SKM-1 treated with dmso at 0.1 percent for 144 hours (cell line): ENCODE measurements around the gene ATXN10.

Experiments
- DNase-seq: peaks from one replicate; lab custom pipeline; 2025; ENCODE audit not compliant: unreplicated experiment; lab: John Stamatoyannopoulos, UW

Gene ATXN10

DNA sequence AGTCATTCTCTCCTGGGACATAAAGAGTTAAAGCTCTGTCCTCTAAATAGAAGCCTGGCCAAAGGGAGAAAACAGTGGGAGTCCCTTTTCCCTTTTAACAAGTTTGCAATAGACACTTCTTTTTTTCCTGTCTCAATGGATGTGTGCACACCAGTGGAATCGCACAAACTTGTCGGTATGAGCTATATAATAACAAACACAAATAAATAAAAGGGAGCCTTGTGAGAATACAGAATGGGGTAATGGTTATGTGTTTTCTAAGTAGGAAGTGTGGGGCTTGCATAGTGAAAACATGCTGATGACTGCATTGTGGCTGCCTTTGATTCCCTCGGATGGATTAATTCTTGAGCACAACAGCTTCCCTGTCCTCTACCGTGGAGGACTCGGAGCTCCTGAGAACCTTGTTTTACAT lies 173.4 kb downstream of the ATXN10 start:
- DNase-seq, result no peak

DNA sequence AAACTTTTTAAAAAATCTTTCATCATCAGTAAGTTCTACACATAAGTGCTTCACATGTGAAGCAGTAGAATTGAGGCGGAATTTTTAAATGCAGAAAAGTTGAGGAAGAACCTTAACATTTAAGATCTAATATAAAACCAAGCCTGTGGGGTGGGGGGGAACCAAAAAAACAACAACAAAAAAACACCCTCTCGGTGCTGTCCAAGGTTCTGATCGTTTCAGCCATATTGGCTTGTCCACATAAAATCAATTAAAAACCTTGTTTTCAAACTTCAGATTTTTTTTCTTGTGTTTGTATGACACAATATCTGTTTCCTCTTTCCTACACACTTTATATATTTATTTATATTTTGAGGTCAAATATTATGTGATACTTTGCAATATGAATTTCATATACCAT lies 175.3 kb downstream of the ATXN10 start:
- DNase-seq, result no peak

DNA sequence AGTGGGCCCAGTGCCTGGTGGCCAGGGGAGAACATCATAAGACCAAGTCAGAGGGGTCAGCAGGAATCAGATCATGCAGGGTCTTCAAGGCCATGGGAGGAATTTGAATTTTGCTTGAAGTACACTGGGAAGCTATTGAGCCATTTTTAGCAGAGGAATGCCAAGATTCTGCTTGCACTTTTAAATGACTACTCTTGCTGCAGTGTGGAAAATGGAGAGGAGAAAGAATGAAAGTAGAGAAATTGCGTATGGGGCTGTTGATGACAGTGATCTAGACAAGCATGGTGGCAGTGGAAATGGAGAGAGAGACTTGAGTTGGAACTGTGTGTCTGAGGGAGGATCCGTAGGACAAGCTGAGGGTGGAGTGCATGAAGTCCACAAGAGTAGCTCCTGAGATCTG lies 177.3 kb downstream of the ATXN10 start:
- DNase-seq, result no peak

DNA sequence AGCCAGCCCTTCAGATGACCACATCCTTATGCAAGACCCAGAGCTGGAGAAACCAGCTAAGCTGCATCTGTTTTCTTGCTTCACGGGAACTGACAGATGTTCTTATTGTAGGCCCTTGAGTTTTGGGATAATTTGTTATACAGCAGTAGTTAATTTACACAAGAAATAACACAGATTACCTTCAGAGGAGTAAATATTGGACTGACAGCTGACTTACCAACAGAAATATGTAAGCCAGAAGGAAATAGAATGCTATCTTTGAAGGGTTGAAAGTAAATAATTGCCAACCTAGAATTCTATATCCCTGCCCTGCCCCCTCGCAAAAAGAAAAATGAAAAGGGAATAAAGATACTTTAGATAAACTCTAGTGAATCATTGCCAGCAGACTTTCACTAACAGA lies 181.2 kb downstream of the ATXN10 start:
- no peak for DNase-seq

DNA sequence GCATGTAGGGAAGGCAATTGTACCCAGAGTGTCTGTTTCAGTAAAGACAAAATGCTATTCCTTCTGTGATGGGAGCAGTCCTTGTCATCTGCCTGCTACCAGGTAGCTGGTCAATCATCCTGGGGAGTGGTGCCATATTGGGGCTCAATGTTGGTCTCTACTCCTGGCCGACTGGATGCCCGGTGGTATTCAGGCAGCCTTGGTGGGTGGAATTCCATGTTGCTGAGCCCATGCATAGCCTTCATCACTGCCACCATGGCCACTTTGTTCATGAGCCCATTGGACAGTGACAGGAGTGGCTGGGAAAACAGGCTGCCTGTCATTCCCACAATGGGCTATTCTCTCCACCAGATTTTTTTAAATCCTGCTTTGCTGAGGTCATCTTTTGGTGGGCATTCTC lies 184.3 kb downstream of the ATXN10 start:
- DNase-seq, result no peak

DNA sequence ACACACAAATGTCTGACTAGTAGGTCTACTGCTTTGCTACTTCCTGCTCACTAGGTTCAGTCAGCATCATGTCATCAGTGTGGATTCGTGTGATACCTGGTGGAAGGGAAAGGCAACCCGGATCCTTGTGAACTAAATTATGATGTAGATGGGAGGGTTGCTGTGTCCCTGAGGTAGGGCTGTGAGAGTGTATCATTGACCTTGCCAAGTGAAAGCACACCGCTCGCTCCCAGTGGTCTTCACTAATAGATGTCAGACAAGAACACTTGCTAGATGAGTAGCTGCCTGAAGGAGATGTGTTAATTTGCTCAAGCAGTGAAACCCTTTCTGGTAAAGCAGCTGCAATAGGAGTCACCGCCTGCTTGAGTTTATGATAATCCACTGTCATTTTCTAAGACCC lies 185.9 kb downstream of the ATXN10 start:
- DNase-seq, result no peak

DNA sequence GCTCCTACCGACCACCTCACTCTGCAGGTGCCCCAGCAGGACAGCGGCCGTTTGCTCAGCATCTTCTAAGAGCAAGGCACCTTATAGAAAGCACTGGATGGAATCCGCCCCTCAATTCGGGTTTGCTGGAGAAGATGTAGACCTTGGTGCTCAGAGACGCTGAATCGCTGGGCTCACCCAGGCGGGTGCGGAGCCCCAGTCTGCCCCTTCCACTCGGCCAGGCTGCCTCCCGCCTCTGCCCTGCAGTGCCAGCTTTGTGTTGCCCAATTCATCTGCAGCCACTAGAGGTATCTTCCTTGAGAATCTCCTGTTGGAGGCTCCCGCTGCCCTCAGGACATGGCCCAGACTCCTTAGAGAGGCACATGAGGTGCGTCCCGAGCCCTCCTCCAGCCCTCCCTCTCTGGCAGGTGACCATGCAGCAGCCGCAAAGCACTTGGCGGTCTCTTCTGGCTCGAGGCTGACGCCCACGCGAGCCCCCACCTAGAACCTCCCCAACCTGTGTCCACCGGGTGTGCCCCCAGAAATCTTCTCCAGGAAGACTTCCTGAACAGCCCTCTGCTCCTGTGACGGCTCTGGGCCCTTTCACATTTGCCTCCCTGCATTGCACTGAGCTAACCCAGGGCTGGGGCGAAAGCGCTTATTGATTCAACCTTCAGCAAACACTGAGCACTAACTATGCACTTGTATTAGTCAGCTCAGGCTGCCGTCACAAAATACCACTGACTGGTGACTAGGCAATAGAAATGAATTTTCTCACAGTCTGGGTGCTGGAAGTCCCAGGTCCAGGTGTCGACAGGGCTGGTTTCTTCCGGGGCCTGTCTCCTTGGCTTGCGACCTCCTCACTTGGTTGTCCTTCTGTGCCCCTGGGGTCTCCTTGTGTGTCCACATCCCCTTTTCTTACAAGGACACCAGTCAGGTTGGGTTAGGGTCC lies 187.9 kb downstream of the ATXN10 start:
- DNase-seq, result no peak

DNA sequence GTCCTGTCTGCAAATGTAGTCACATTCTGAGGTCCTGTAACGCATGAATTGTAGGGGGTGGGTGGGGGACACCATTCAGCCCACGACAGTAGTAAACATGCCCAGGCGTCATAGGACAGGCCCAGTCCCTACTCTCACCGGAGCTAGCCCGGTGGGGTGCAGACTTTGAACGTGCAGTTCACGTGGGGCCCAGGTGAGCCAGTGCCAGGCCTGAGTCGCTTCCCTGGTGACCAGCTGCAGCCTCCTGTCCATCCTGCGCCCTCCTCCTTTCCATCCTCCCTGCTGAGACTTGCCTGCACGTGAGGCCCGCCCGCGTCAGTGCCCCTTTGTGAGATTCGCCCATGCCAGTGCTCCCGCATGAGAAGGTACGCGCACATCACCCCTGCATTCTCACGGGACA lies 188.6 kb downstream of the ATXN10 start:
- DNase-seq, result no peak

DNA sequence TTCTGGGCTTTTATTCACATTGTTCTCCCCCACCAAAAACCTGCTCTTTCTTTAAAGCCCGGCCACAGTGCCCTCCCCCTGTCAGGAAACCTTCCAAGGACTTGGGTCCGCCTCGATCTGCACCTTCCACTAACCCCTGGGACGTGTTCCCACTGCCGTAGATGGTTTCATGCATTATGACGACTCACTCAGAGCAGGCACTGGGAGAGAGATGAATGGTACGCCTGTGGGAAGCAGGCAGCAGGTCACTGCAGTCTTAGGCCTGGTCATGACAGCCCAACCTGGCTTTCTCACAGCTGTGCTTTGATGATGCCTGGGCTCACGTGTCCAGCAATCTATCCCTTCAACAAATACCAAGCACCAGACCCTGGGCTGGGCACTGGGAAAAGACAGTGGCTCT lies 189.6 kb downstream of the ATXN10 start:
- DNase-seq, result no peak

DNA sequence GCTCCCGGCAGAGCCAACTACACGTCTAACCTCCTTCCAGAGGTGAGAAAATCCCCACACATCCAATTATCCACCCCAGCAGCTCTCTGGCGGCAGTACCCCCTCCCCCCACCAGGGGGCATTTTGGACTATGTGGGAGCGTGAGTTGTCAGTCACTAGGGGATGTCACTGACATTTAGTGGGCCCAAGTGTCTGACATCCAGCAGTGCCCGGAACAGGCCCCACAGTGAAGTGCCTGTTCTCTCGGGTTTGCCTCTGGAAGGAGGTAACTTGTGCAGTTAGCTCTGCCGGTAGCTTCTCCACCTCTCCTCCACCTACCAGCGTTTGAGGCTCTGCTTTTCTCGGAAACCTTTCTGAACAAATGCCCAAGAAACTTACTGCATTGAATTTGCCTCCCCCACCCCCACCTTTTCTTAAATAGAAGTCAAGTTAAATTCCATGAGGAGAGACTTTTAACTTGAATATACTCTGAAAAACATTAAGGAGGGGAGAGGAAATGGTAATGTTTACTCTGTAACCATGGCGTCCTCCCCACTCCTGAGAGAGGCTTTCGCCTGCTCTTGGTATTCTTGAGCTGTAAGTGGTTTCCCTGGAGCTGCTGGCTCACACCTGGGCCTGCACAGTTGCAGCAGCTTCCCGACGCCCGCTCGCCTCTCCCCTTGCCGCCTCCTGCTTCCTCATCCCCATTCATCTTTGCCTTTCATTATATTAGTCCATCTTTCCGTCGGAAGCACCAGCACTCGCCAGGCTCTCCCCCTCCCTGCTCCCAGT lies 192.5 kb downstream of the ATXN10 start:
- DNase-seq, result peak; percentile 59

DNA sequence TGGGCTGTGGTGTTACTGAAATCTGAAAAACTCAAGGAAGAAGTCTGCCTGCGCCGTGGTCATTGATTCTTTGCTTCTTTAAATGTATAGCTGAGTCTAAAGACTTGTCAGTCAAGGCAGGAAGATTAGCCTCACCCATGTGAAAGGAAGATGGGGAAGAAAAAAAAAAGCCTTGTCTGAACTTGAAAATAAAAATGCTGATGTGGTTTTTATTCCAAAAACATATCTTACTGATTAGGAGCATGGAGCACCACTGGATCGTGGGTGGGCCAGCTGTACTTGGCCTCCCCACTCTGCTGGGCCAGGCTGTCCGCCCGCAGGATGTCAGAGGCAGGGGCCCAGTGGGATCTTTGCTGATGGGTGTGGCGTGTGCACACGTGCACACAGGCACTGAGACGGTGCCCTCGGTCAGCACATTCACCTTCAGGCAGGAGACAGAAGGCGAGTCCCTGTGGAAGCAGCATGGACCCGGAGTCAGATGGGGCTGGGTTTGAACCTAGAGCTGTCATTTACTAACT lies 193.4 kb downstream of the ATXN10 start:
- no peak for DNase-seq

DNA sequence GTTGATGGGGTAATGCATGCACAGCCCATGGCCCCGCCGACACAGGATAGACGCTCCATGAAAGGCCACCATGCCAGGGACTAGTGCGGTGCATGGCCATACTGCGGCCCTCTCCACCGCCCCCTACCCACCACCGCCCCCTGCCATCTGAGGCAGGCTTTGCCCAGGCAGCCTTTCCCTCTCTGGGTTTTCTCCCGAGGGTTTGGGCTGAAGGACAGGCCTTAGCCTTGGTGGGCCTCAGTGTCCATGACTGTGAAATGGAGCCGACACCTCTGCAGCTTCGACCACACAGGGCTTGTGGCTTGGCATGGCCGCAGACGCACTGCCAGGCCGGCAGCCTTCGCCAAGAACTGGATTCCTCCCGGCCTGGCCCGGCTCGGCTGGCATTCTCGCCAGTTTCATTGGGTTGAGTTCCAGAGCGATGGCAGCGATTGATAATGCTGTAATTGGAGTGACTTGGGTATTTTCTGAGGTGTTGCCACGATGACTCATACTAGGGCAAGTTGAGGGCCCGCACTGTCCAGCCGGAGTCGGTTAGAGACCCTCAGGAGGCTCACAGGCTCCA lies 194.0 kb downstream of the ATXN10 start:
- no peak for DNase-seq

DNA sequence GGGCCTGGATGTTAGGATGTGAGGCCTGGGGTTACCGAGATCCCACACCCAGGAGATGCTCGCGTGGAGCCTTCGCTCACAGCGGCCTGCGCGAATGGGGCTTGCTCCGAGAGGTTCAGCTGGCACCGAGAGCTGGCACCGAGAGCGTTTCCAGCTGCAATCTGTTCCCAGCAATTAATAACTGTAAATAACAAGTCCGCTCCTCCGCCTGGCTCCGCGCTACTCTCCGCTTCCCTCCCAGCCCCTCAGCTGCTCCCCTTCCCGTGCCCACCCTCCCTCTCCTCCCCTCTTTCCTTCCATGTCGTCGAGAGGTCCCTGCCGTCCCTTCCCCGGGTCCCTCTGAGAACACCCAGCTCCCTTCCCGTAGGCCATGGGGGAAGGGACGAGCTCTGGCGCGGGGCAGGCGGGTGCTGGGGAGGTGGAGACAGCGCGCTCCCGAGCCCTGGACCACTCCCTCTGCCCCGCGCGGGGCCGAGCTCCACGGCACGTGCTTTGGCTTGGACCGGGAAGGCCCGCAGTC lies 194.6 kb downstream of the ATXN10 start:
- no peak for DNase-seq

DNA sequence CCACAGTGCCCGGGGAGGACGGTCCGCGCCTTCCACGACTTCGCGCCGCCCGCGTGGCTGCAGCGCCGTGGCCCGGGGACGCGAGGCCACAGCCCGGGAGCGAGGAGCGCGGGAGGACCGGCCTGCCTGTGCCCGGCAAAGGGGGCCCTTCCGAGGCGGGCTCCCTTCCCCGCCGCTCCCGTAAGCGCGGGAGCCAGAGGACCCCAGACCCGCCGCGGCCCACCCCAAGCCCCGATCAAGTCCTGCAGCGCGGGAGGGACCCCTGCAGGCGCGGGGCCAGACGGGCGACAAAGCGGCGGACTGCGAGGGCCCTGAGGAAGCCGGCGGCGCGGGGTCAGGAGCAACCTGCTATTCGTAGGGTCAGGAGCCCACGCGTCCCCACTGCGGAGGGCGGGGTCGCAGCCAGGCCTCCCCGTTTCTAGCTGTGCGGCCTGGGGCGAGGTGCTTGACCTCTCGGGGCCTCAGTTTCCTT lies 195.0 kb downstream of the ATXN10 start:
- no peak for DNase-seq

DNA sequence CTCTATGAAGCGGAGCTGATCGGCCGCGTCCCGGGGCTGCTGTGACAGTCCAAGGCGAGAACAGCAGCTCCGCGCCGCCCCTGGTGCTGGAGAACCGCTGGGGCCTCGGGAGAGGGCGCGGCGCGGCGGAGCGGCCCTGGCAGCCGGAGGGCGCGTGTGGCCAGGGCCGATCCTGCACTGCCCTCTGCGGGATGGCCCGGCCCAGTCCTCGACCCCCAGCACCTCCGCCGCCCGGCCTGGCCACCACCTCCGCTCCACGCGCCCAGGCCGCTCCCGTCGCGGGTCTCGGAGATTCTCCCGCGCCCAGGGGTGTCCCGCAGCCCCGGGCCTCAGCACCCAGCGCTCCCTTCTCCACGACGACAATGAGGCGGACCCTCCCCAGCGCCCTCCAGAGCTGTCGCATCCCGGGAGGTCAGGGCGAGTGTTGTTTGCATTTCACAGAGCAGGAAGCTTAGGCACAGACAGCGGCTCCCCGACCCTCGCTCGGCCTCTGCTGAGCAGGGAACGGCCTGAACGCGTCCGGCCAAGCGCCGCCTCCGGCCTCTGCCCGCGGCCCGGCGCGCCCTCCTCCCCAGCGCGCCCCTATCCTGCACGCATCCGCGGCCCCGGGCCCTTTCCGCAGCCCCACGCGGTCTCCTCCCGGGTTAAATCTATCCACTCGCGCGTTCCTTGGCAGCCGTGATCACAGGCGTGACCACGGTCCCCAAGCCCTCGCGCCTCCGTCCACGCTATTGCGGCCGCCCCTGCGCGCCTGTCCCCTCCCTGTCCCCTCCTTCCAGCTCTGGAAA lies 195.7 kb downstream of the ATXN10 start:
- DNase-seq, result no peak

DNA sequence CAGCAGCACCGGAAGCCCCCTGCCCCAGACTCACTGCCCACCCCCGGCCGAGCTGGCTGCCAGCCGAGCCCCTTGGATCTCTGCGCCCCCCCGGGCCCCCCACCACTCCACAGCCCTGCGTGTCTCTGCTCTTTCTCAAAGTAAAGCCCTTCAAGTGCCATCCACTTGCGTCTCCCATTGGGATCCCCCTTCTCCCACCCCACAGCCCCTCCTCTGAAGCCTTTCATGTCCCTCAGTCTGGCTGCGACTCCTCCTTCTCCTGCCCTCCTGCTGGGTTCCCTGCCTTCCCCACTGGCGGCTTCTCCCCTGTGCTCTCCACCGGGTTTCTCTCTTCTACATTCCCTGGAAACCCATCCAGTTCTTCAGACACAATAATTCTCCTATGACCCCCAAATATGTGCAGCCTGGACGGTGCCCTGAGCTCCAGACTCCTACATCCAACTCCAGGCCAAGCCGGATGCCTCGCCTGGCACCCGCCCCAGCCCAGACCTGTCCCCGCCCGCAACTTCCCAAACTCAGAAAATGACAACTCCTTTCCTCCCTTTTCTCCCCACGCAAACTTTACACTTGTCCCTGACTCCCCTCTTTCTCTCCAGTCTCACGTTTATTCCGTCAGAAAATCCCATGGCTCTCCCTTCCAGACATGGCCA lies 196.4 kb downstream of the ATXN10 start:
- DNase-seq, result no peak

DNA sequence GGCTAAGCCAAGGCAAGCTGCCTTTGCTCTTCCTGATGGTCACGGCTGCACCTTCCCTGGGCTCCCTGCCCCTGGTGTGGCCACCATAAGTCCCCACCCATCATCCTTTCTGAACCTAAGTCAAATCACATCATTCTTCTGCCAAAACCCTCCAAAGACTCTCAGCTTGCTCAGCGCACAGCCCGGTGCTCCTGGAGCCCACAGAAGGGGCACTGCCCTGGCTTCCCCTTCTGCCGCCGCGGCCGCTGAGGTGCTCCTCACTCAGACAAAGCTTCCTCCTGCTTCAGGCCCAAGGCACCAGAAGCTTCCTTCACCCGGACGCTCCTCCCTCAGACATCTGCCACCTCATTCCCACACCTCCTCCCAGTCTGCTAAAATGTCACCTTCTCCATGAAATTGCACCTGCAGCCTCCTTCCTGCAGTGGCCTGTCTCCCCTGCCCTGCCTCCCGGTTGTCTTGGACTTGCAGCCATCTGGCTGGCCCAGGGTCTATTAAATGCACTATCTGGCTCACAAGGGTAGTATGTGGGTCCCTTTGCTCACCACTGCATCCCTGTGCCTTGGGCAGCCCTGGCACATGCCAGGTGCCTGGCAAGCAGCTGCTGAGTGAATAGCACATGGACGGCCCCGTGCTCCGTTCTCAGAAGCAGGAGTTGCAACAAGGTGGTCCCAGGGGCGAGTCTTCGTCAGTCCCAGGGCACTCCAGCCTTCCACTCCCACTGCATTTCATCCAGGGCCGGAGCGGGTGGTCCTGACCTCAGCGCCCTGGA lies 197.1 kb downstream of the ATXN10 start:
- no peak for DNase-seq

DNA sequence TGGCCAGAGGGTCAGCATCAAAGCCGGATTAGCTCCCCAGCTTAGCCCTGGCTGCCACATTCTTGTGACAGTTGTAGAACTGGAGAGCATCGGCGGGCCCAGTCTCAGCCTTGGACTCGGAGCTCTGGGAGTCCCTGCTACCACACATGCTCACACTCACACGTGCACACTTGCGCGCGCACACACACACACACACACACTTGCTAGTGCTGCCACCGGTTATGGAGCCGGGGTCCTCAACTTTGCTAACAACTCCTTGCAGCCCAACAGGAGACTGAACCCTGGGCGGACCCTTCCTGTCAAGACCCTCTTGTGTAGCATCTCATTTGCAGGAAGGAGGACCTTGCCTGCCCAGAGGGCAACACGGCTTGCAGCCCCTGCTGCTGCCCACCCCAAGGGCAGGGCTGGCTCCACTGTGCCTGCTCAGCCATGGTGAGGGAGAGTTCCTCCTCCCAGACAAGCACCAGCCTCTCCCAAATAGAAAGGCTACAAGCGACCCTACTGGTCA lies 197.8 kb downstream of the ATXN10 start:
- no peak for DNase-seq

DNA sequence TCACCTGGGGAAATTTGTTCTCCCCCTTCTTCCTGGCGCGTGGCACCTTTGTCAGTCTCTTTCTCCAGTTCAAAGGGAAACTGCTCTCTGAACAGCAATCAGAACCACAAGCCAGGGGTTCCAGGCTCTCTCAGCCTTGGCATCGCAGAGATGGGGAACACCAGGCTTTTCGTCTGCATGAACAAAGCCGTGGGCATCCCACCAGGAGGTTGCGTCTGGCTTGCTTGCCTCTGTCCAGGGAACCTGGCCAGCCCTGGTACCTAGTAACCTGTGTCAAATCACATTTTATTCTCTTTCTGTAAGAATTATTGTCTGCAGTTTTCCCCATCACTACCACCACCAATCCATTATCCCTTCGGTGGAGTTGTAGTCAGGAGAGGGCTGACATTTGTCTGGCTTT lies 198.4 kb downstream of the ATXN10 start:
- no peak for DNase-seq
